GM19043 (cell line): ENCODE results near the gene SH2B3.

Source experiments
- ATAC-seq: cut with Tn5 transposase; IDR thresholded peaks from one replicate; pipeline ENCODE4 v1.9.1; 2021; ENCODE audit warnings: low read depth; ENCODE audit not compliant: unreplicated experiment

The SH2B3 gene

GRCh38 chr12:111442301-111443045, 36.8 kb downstream of the SH2B3 start:
- ATAC-seq: no peak

- ATAC-seq: no peak
Measured at GRCh38 chr12:111443086-111443485, 37.4 kb downstream of the SH2B3 start.

- no peak for ATAC-seq
Measured at GRCh38 chr12:111443586-111443985, 37.9 kb downstream of the SH2B3 start.

GRCh38 chr12:111444314-111444924, 38.7 kb downstream of the SH2B3 start:
- ATAC-seq: peak; percentile 54

GRCh38 chr12:111444925-111445725, 39.4 kb downstream of the SH2B3 start:
- ATAC-seq: peak; percentile 82

GRCh38 chr12:111445726-111446581, 40.2 kb downstream of the SH2B3 start:
- ATAC-seq: no peak

GRCh38 chr12:111446631-111447570, 41.2 kb downstream of the SH2B3 start:
- ATAC-seq: no peak

- ATAC-seq: no peak
Measured at GRCh38 chr12:111447571-111448265, 42.0 kb downstream of the SH2B3 start.

- ATAC-seq: no peak
Measured at GRCh38 chr12:111448266-111448830, 42.6 kb downstream of the SH2B3 start.

- no peak for ATAC-seq
Measured at GRCh38 chr12:111448846-111449790, 43.4 kb downstream of the SH2B3 start.

- ATAC-seq: no peak
Measured at GRCh38 chr12:111450676-111451075, 45.0 kb downstream of the SH2B3 start.

GRCh38 chr12:111451232-111451631, 45.5 kb downstream of the SH2B3 start:
- ATAC-seq: no peak

GRCh38 chr12:111451649-111452129, 46.0 kb downstream of the SH2B3 start:
- ATAC-seq: no peak

- ATAC-seq: no peak
Measured at GRCh38 chr12:111453071-111453989, 47.6 kb downstream of the SH2B3 start.

- ATAC-seq: no peak
Measured at GRCh38 chr12:111454311-111454710, 48.6 kb downstream of the SH2B3 start.

GRCh38 chr12:111454716-111455447, 49.2 kb downstream of the SH2B3 start:
- no peak for ATAC-seq
